Epithelial cell of proximal tubule (primary cell): ENCODE measurements around the gene MAPK12. TPM values are rescaled to one million over a fixed set of nuclear protein-coding genes. Genes with fewer than 3 reads are reported as not detected.

Experiments used
- DNase-seq: peaks from one replicate; pipeline ENCODE4 v3.0.0-alpha.2; 2011; ENCODE audit warnings: low read depth
- H3K4me3 ChIP-seq: 2 replicates; pipeline ENCODE4 v1.5.1; 2011; ENCODE audit warnings: low read depth, mild to moderate bottlenecking, low read length
- CTCF ChIP-seq: conservative IDR thresholded peaks from 2 replicates; pipeline ENCODE4 v1.5.1; 2012; ENCODE audit warnings: low read depth, mild to moderate bottlenecking, low read length
- total RNA-seq: library from RNA; depleted of rRNA; stranded (reverse); fragments of >200 nt; gene quantifications from 2 replicates; pipeline ENCODE4 v1.2.3, GENCODE V29; 2015

Gene MAPK12
- total RNA-seq, 1 donor from 2014 or later = 33.9 TPM

GRCh38 chr22:50250249-50250554 lies 11.3 kb downstream of the MAPK12 start:
- no peak for DNase-seq

GRCh38 chr22:50249341-50250248 lies 11.9 kb downstream of the MAPK12 start:
- no peak for DNase-seq
- TF ChIP-seq CTCF = no peak
- H3K4me3 ChIP-seq = peak overlapping the region; percentile 82

More at GRCh38 chr22:50250249-50250554, 11.3 kb downstream of the MAPK12 start:
- peak overlapping the region; percentile 82 for H3K4me3 ChIP-seq
- no peak for TF ChIP-seq CTCF

- TF ChIP-seq CTCF = no peak
- H3K4me3 ChIP-seq = no peak overlapping the region
- DNase-seq = no peak
Measured at GRCh38 chr22:50248196-50249081, 13.0 kb downstream of the MAPK12 start.

GRCh38 chr22:50247748-50248147 lies 13.7 kb downstream of the MAPK12 start:
- TF ChIP-seq CTCF = no peak
- DNase-seq = no peak

GRCh38 chr22:50246242-50247175 lies 15.0 kb downstream of the MAPK12 start:
- H3K4me3 ChIP-seq = peak overlapping the region; percentile 97
- TF ChIP-seq CTCF = no peak
- DNase-seq = no peak

More at GRCh38 chr22:50247748-50248147, 13.7 kb downstream of the MAPK12 start:
- no peak overlapping the region for H3K4me3 ChIP-seq
